Kidney (tissue), 14 donors: ENCODE data around the gene ORM2. TPM values are rescaled to one million over a fixed set of nuclear protein-coding genes. Genes with fewer than 3 reads are reported as not detected.

ENCODE experiments used
- DNase-seq, 5 donors: peaks; one replicate each; pipeline ENCODE4 v3.0.0-alpha.2; 2013 to 2020
- FAIRE-seq: peaks from 2 replicates; lab custom pipeline; 2012; peaks lifted over from hg19 to GRCh38; lab: Jason Lieb, UNC
- H3K27ac ChIP-seq, 2 donors: one replicate each; pipeline ENCODE4 v1.7.0; 2013; ENCODE audit warnings: low read depth in 2 of 2, low read length in 2 of 2, inconsistent platforms in 1 of 2
- H3K27me3 ChIP-seq: one replicate; pipeline ENCODE4 v1.7.1; 2013; ENCODE audit warnings: low read length, inconsistent platforms; ENCODE audit not compliant: control insufficient read depth, insufficient read depth
- H3K36me3 ChIP-seq, 3 donors: one replicate each; pipeline versions ENCODE4 v1.7.0 to v1.7.1; 2013; ENCODE audit warnings: low read length in 3 of 3, control low read depth in 1 of 3, inconsistent platforms in 1 of 3; ENCODE audit not compliant: insufficient read depth in 3 of 3, control insufficient read depth in 2 of 3
- H3K4me1 ChIP-seq, 3 donors: one replicate each; pipeline versions ENCODE4 v1.7.0 to v1.7.1; 2013; ENCODE audit warnings: low read length in 3 of 3, inconsistent platforms in 1 of 3, low read depth in 1 of 3; ENCODE audit not compliant: control insufficient read depth in 2 of 3, insufficient read depth in 2 of 3
- H3K4me3 ChIP-seq, 3 donors: one replicate each; pipeline versions ENCODE4 v1.7.0 to v1.8.1; 2013; ENCODE audit warnings: low read length in 3 of 3, control low read depth in 1 of 3, inconsistent platforms in 1 of 3
- H3K9ac ChIP-seq, 3 donors: one replicate each; pipeline versions ENCODE4 v1.7.0 to v1.7.1; 2013; ENCODE audit warnings: low read length in 3 of 3, control low read depth in 1 of 3, inconsistent platforms in 1 of 3
- H3K9me3 ChIP-seq, 3 donors: one replicate each; pipeline versions ENCODE4 v1.7.0 to v1.7.1; 2013; ENCODE audit warnings: low read length in 3 of 3, control low read depth in 1 of 3, inconsistent platforms in 1 of 3; ENCODE audit not compliant: control insufficient read depth in 2 of 3, insufficient read depth in 1 of 3
- intact Hi-C: fragments of 100-400 bp; cut with DNase I; formaldehyde crosslinking; loops from one replicate; pipeline ENCODE4 v1.11.1; 2022
- polyA plus RNA-seq: library from polyadenylated mRNA; stranded (reverse); fragments of 350-450 nt; fragmentation: Illumina TruSeq; extraction: RNeasy Lipid Tissue Mini Kit (QIAGEN cat#74804); gene quantifications from one replicate; pipeline ENCODE4 v1.2.3, GENCODE V29; 2014; ENCODE audit warnings: low read depth, low replicate concordance; ENCODE audit not compliant: insufficient read depth
- total RNA-seq: library from RNA; stranded (reverse); fragmentation: NEBNext Ultra II Directional; extraction: Animal tissue kit (Norgen Biotek cat#: 25700); gene quantifications from one replicate; pipeline ENCODE4 v1.2.1, GENCODE V29; 2021
- TF ChIP-seq, protein P1 (sequence below): IDR thresholded peaks from 3 replicates; pipeline ENCODE4 v1.5.1; 2012; ENCODE audit warnings: mild to moderate bottlenecking, moderate library complexity, borderline replicate concordance; ENCODE audit not compliant: insufficient read depth; ENCODE audit errors: extremely low read depth
- donor health status: control.
- donor health status: control.
- donor health status: control.
- donor health status: control.
- donor health status: control.
- donor health status: DM: yes; HTN: yes; CAD: no.
- donor health status: Normal renal cell carcinoma (clear cell type).

Gene ORM2
- total and polyA plus RNA-seq, 2 donors from 2014 or later = not detected

DNA sequence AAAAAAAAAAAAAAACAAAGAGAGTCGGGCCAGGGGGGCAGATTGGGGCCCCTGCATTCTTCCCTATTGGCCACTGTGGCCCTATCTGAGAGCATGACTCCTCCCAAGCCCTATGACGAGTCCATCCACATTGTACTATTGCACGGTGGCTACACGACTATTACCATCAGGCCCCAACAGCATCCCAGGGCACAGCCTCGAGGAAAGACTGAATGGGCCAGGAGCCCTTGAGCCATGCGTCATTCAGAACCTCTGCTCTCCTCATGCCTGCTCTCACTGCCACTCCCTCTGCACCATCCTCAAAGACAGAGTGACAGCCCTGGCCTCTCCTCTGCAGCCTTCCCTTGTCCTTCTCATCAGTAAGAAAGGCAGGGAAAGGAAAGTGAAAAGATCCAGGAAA is 26.9 kb upstream of the ORM2 start:
- Histone ChIP-seq H3K27me3 (no peaks in the 10 kb centered on the region), H3K4me3 (no peak overlapping the region), H3K9ac (no peak overlapping the region), H3K27ac (no peak overlapping the region), H3K4me1 (peaks cover 0 to 6% (median 0%) of the 10 kb centered on the region in 3 donors), H3K9me3 (no peaks in the 10 kb centered on the region), H3K36me3 (peaks cover 0 to 13% (median 5%) of the 10 kb centered on the region in 3 donors)
- intact Hi-C loops = no loop called here
- peak in 2 of 5 donors; percentile 10 to 20 for DNase-seq
- TF ChIP-seq, protein P1, sequence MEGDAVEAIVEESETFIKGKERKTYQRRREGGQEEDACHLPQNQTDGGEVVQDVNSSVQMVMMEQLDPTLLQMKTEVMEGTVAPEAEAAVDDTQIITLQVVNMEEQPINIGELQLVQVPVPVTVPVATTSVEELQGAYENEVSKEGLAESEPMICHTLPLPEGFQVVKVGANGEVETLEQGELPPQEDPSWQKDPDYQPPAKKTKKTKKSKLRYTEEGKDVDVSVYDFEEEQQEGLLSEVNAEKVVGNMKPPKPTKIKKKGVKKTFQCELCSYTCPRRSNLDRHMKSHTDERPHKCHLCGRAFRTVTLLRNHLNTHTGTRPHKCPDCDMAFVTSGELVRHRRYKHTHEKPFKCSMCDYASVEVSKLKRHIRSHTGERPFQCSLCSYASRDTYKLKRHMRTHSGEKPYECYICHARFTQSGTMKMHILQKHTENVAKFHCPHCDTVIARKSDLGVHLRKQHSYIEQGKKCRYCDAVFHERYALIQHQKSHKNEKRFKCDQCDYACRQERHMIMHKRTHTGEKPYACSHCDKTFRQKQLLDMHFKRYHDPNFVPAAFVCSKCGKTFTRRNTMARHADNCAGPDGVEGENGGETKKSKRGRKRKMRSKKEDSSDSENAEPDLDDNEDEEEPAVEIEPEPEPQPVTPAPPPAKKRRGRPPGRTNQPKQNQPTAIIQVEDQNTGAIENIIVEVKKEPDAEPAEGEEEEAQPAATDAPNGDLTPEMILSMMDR = no peak
- FAIRE-seq = no peak

DNA sequence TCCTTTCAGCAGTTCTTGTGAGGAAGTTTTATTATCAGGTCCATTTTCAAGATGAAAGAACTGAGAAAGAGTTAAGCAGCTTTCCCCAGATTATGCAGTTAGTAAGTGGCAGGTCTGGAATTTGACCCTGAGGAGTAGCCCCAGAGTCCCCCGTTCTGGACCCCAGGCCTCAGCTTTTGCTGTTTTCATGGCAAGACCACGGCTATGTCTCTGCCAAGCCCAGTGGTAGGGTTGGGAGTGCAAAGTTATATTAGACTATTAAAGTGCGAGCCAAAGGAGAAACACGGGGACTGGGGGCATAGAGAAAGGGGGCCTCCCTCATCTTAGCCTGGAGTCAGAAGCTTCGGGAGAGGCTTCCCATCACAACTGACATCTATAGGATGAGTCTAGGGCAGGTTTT is 26.1 kb upstream of the ORM2 start:
- DNase-seq = peak in 2 of 5 donors; percentile 12 to 13

DNA sequence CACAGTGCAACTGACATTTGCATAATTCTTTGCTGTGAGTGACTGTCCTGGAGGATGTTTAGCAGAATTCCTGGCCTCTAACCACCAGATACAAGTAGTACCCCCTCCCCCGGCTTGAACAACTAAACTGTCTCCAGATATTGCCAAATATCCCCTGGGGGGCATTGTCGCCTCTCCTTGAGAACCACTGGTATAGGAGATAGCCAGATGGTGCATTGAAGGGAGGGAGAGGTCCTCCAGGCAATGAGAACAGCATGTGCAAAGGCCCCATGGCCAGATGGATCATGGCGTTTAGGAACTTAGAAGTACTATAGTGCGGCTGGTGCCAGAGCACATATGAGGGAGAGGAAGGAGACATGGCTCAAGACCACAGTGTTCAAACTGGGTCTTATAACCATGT is 25.7 kb upstream of the ORM2 start:
- no peak overlapping the region for H3K4me3 ChIP-seq
- TF ChIP-seq, protein P1 = no peak
- intact Hi-C loops = no loop called here
- H3K4me1 ChIP-seq = peaks cover 0 to 6% (median 0%) of the 10 kb centered on the region in 3 donors
- no peaks in the 10 kb centered on the region for H3K9me3 ChIP-seq
- peak in 3 of 5 donors; percentile 5 to 25 (median 11) for DNase-seq
- H3K36me3 ChIP-seq = peaks cover 0 to 13% (median 7%) of the 10 kb centered on the region in 3 donors
- no peak overlapping the region for H3K9ac ChIP-seq
- H3K27ac ChIP-seq = no peak overlapping the region
- no peaks in the 10 kb centered on the region for H3K27me3 ChIP-seq
- FAIRE-seq = no peak

More for the DNA sequence above, 26.1 kb upstream of the ORM2 start:
- Histone ChIP-seq H3K4me3 (no peak overlapping the region), H3K9ac (no peak overlapping the region), H3K27me3 (no peaks in the 10 kb centered on the region), H3K9me3 (no peaks in the 10 kb centered on the region), H3K27ac (no peak overlapping the region), H3K36me3 (peaks cover 0 to 13% (median 7%) of the 10 kb centered on the region in 3 donors), H3K4me1 (peaks cover 0 to 6% (median 0%) of the 10 kb centered on the region in 3 donors)
- TF ChIP-seq, protein P1 = no peak
- intact Hi-C loops = no loop called here
- FAIRE-seq = no peak
